ACC112 (cell line): Measurements from ENCODE around the gene AMN.

ENCODE experiments used
- H2AFZ ChIP-seq: fragments of 200-600 bp; sonication (generic); one replicate; pipeline ENCODE4 v1.6.0; 2017; ENCODE audit warnings: antibody characterized with exemption, low read length; ENCODE audit not compliant: unreplicated experiment
- H3K27ac ChIP-seq: fragments of 200-600 bp; sonication (generic); 2 replicates; pipeline ENCODE4 v1.5.1; 2014; ENCODE audit warnings: low read depth, mild to moderate bottlenecking, antibody characterized with exemption, low read length, moderate library complexity
- H3K27me3 ChIP-seq: fragments of 200-600 bp; sonication (generic); 2 replicates; pipeline ENCODE4 v1.6.1; 2014; ENCODE audit warnings: mild to moderate bottlenecking, antibody characterized with exemption, low read length, moderate library complexity, mixed read lengths; ENCODE audit not compliant: insufficient read depth
- H3K36me3 ChIP-seq: fragments of 200-600 bp; sonication (generic); 2 replicates; pipeline ENCODE4 v1.6.1; 2016; ENCODE audit warnings: mild to moderate bottlenecking, antibody characterized with exemption, low read length, moderate library complexity, mixed read lengths; ENCODE audit not compliant: insufficient read depth
- H3K4me1 ChIP-seq: fragments of 200-600 bp; sonication (generic); one replicate; pipeline ENCODE4 v1.6.1; 2016; ENCODE audit warnings: low read length, mixed read lengths; ENCODE audit not compliant: insufficient read depth, unreplicated experiment, control insufficient read depth
- H3K4me3 ChIP-seq: fragments of 200-600 bp; sonication (generic); 2 replicates; pipeline ENCODE4 v1.5.1; 2014; ENCODE audit warnings: mild to moderate bottlenecking, low read depth, low read length
- H3K79me2 ChIP-seq: fragments of 200-600 bp; sonication (generic); one replicate; pipeline ENCODE4 v1.6.0; 2016; ENCODE audit warnings: low read length; ENCODE audit not compliant: control insufficient read depth, unreplicated experiment, insufficient read depth

Gene AMN

GRCh38 chr14:102939329-102939728 is 16.9 kb downstream of the AMN start:
- H3K4me3 ChIP-seq: no peak overlapping the region
- H3K4me1 ChIP-seq: no peaks in the 10 kb centered on the region
- H2AFZ ChIP-seq: no peak overlapping the region
- no peaks in the 10 kb centered on the region for H3K79me2 ChIP-seq
- H3K27ac ChIP-seq: no peak overlapping the region
- no peaks in the 10 kb centered on the region for H3K27me3 ChIP-seq
- H3K36me3 ChIP-seq: peaks cover 14% of the 10 kb centered on the region; the same call in 1 of the 2 replicates

- Histone ChIP-seq H3K36me3 (peaks cover 14% of the 10 kb centered on the region; the same call in 1 of the 2 replicates), H3K27me3 (no peaks in the 10 kb centered on the region), H2AFZ (no peak overlapping the region), H3K27ac (no peak overlapping the region), H3K79me2 (no peaks in the 10 kb centered on the region), H3K4me3 (no peak overlapping the region), H3K4me1 (no peaks in the 10 kb centered on the region)
Measured at GRCh38 chr14:102939820-102940561, 17.5 kb downstream of the AMN start.

- no peaks in the 10 kb centered on the region for H3K4me1 ChIP-seq
- no peaks in the 10 kb centered on the region for H3K27me3 ChIP-seq
- no peaks in the 10 kb centered on the region for H3K79me2 ChIP-seq
- H3K27ac ChIP-seq: no peak overlapping the region
- no peak overlapping the region for H3K4me3 ChIP-seq
- no peak overlapping the region for H2AFZ ChIP-seq
- peaks cover 20% of the 10 kb centered on the region; the same call in 1 of the 2 replicates for H3K36me3 ChIP-seq
Measured at GRCh38 chr14:102940729-102941362, 18.4 kb downstream of the AMN start.

- Histone ChIP-seq H3K79me2 (no peaks in the 10 kb centered on the region), H3K36me3 (peaks cover 24% of the 10 kb centered on the region; the same call in 1 of the 2 replicates), H3K27ac (no peak overlapping the region), H3K4me1 (no peaks in the 10 kb centered on the region), H3K27me3 (no peaks in the 10 kb centered on the region), H3K4me3 (no peak overlapping the region), H2AFZ (no peak overlapping the region)
Measured at GRCh38 chr14:102941419-102942011, 19.1 kb downstream of the AMN start.

- Histone ChIP-seq H3K79me2 (no peaks in the 10 kb centered on the region), H3K36me3 (peaks cover 29% of the 10 kb centered on the region; the same call in 1 of the 2 replicates), H3K27ac (no peak overlapping the region), H3K4me1 (no peaks in the 10 kb centered on the region), H2AFZ (no peak overlapping the region), H3K27me3 (no peaks in the 10 kb centered on the region), H3K4me3 (no peak overlapping the region)
Measured at GRCh38 chr14:102942069-102942468, 19.6 kb downstream of the AMN start.

GRCh38 chr14:102943454-102943853 is 21.0 kb downstream of the AMN start:
- peaks cover 31% of the 10 kb centered on the region; the same call in 1 of the 2 replicates for H3K36me3 ChIP-seq
- H3K4me3 ChIP-seq: no peak overlapping the region
- no peaks in the 10 kb centered on the region for H3K4me1 ChIP-seq

GRCh38 chr14:102943979-102944378 is 21.5 kb downstream of the AMN start:
- peaks cover 34% of the 10 kb centered on the region; the same call in 1 of the 2 replicates for H3K36me3 ChIP-seq
- no peak overlapping the region for H2AFZ ChIP-seq
- no peaks in the 10 kb centered on the region for H3K27me3 ChIP-seq
- no peaks in the 10 kb centered on the region for H3K79me2 ChIP-seq
- H3K4me3 ChIP-seq: no peak overlapping the region
- H3K27ac ChIP-seq: no peak overlapping the region
- no peaks in the 10 kb centered on the region for H3K4me1 ChIP-seq

More at GRCh38 chr14:102943454-102943853, 21.0 kb downstream of the AMN start:
- Histone ChIP-seq H3K79me2 (no peaks in the 10 kb centered on the region), H3K27me3 (no peaks in the 10 kb centered on the region), H2AFZ (no peak overlapping the region), H3K27ac (no peak overlapping the region)

GRCh38 chr14:102944448-102945330 is 22.2 kb downstream of the AMN start:
- H3K4me3 ChIP-seq: no peak overlapping the region
- H3K79me2 ChIP-seq: no peaks in the 10 kb centered on the region
- no peak overlapping the region for H2AFZ ChIP-seq
- H3K27ac ChIP-seq: no peak overlapping the region
- H3K27me3 ChIP-seq: no peaks in the 10 kb centered on the region
- H3K36me3 ChIP-seq: peaks cover 39% of the 10 kb centered on the region; the same call in 1 of the 2 replicates
- H3K4me1 ChIP-seq: no peaks in the 10 kb centered on the region

- Histone ChIP-seq H2AFZ (no peak overlapping the region), H3K79me2 (no peaks in the 10 kb centered on the region), H3K27me3 (no peaks in the 10 kb centered on the region), H3K4me3 (no peak overlapping the region), H3K4me1 (no peaks in the 10 kb centered on the region), H3K27ac (no peak overlapping the region), H3K36me3 (peaks cover 39% of the 10 kb centered on the region; the same call in 1 of the 2 replicates)
Measured at GRCh38 chr14:102945346-102946130, 23.1 kb downstream of the AMN start.
